ENCODE measurements around the gene TRIO.
A peak's percentile ranks its signal among the peaks of the same experiment; 100 is the strongest.

The TRIO gene

GRCh38 chr5:14321936-14322335 lies 178.8 kb downstream of the TRIO start:
- intact Hi-C loops (cut with DNase I; ENCODE audit: low total_unique reads), result no loop called here
- no peak for TF ChIP-seq CTCF (IDR thresholded peaks at IDR 0.05)
- no peaks in the 10 kb centered on the region for H3K27me3 ChIP-seq
- no peak for DNase-seq
- H3K4me3 ChIP-seq, result no peak overlapping the region
- peaks cover 15 to 63% (median 45%) of the 10 kb centered on the region in 3 donors for H3K36me3 ChIP-seq
- H3K4me1 ChIP-seq, result peaks cover 0 to 3% (median 0%) of the 10 kb centered on the region in 4 donors
- H3K27ac ChIP-seq, result no peak overlapping the region
- no peaks in the 10 kb centered on the region for H3K9me3 ChIP-seq

- TF ChIP-seq CTCF (IDR thresholded peaks at IDR 0.05), result no peak
- Histone ChIP-seq H3K36me3 (peaks cover 8 to 56% (median 38%) of the 10 kb centered on the region in 3 donors), H3K27ac (no peak overlapping the region), H3K27me3 (no peaks in the 10 kb centered on the region), H3K4me3 (no peak overlapping the region), H3K4me1 (peaks cover 0 to 9% (median 0%) of the 10 kb centered on the region in 4 donors), H3K9me3 (no peaks in the 10 kb centered on the region)
- no peak for DNase-seq
- intact Hi-C loops (cut with DNase I; ENCODE audit: low total_unique reads), result no loop called here
Observed at GRCh38 chr5:14322437-14323187, 179.5 kb downstream of the TRIO start.

GRCh38 chr5:14323466-14323865 lies 180.3 kb downstream of the TRIO start:
- Histone ChIP-seq H3K27ac (no peak overlapping the region), H3K4me3 (no peak overlapping the region), H3K36me3 (peaks cover 5 to 54% (median 34%) of the 10 kb centered on the region in 3 donors), H3K4me1 (peaks cover 0 to 10% (median 0%) of the 10 kb centered on the region in 4 donors), H3K27me3 (no peaks in the 10 kb centered on the region), H3K9me3 (no peaks in the 10 kb centered on the region)
- TF ChIP-seq CTCF (IDR thresholded peaks at IDR 0.05), result no peak
- intact Hi-C loops (cut with DNase I; ENCODE audit: low total_unique reads), result no loop called here
- DNase-seq, result no peak

- TF ChIP-seq CTCF (IDR thresholded peaks at IDR 0.05), result no peak
- DNase-seq, result no peak
- peaks cover 0 to 52% (median 18%) of the 10 kb centered on the region in 3 donors for H3K36me3 ChIP-seq
- H3K4me1 ChIP-seq, result peaks cover 0 to 10% (median 0%) of the 10 kb centered on the region in 4 donors
- no peak overlapping the region for H3K4me3 ChIP-seq
- no peak overlapping the region for H3K27ac ChIP-seq
- intact Hi-C loops (cut with DNase I; ENCODE audit: low total_unique reads), result no loop called here
- H3K27me3 ChIP-seq, result no peaks in the 10 kb centered on the region
- H3K9me3 ChIP-seq, result no peaks in the 10 kb centered on the region
Observed at GRCh38 chr5:14325369-14325768, 182.2 kb downstream of the TRIO start.

GRCh38 chr5:14326035-14326903 lies 183.1 kb downstream of the TRIO start:
- Histone ChIP-seq H3K36me3 (peaks cover 0 to 53% (median 21%) of the 10 kb centered on the region in 3 donors), H3K4me1 (peaks cover 0 to 10% (median 0%) of the 10 kb centered on the region in 4 donors), H3K4me3 (no peak overlapping the region), H3K27me3 (no peaks in the 10 kb centered on the region), H3K9me3 (no peaks in the 10 kb centered on the region), H3K27ac (no peak overlapping the region)
- intact Hi-C loops (cut with DNase I; ENCODE audit: low total_unique reads), result no loop called here
- TF ChIP-seq CTCF (IDR thresholded peaks at IDR 0.05), result peak in 1 of 2 experiments; percentile 42
- no peak for DNase-seq
